Stomach smooth muscle (tissue), 2 donors: ENCODE results near the gene NPPA.
"Not testable (repeated sequence)": the region's sequence is repeated elsewhere in the genome, so short reads cannot be mapped to it uniquely, and the experiment has no call there.

Experiments
- H3K27ac ChIP-seq: one replicate; pipeline ENCODE4 v1.7.0; 2013; ENCODE audit warnings: mild to moderate bottlenecking, low read length, inconsistent platforms
- H3K27me3 ChIP-seq, 2 donors: one replicate each; pipeline ENCODE4 v1.7.0; 2013; ENCODE audit warnings: low read length in 2 of 2; ENCODE audit not compliant: insufficient read depth in 2 of 2, control insufficient read depth in 1 of 2
- H3K36me3 ChIP-seq, 2 donors: one replicate each; pipeline ENCODE4 v1.7.0; 2013; ENCODE audit warnings: low read length in 2 of 2; ENCODE audit not compliant: control insufficient read depth in 2 of 2, insufficient read depth in 2 of 2
- H3K4me1 ChIP-seq: one replicate; pipeline ENCODE4 v1.7.0; 2013; ENCODE audit warnings: low read length; ENCODE audit not compliant: control insufficient read depth, insufficient read depth
- H3K4me3 ChIP-seq, 2 donors: one replicate each; pipeline ENCODE4 v1.7.0; 2013; ENCODE audit warnings: low read length in 2 of 2
- H3K9ac ChIP-seq, 2 donors: one replicate each; pipeline ENCODE4 v1.7.0; 2013; ENCODE audit warnings: low read length in 2 of 2, mild to moderate bottlenecking in 1 of 2
- H3K9me3 ChIP-seq, 2 donors: one replicate each; pipeline ENCODE4 v1.7.0; 2013; ENCODE audit warnings: low read length in 2 of 2; ENCODE audit not compliant: control insufficient read depth in 2 of 2
- donor health status: healthy.
- donor health status: Pancreatic carcinoma.

NPPA gene

DNA sequence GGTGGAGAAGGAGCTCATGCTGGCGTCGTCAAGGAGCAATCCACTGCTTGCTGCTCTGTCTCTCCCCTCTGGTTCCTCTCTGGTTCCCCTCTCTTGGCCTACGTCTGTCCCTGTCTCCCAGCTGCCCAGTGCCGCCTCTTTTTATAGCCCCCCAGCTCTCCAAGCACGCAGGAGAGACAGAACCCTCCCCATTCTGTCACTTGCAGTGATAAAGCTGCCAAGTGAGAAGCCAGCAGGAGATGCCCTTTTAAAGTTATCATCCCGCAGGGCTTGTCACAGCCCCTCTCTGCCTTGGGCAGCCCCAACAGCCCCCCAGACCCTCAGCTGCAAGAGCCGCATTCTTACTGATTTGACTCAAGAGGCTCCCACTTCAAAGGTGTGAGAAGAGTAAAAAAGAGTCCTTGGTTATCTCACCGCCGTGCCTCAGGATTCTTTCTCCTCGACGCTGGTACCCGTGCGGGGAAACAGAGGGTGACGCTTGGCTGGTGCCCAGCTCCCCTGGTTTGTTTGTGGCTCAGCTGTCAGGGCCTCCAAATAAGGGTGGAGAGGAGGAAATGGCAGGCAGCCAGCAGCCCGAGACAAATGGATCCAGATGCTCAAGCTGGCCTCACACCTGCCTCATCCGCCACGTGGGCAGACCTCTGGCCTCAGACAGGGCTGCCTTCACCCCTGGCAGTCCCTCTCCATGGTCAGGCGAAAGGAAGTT is at the start of gene NPPA:
Gene NPPA, minus strand, starts transcription at position 117 of the 706 bp plus-strand sequence. Its CDS starts 99 bp downstream, at position 18.
- Histone ChIP-seq H3K9me3 (no peaks in the 10 kb centered on the region), H3K36me3 (peaks cover 9 to 17% of the 10 kb centered on the region in 2 donors), H3K27me3 (no peaks in the 10 kb centered on the region), H3K9ac (no peak within 1 kb of the TSS), H3K4me3 (no peak within 1 kb of the TSS), H3K4me1 (peaks cover 9% of the 10 kb centered on the region), H3K27ac (no peak within 1 kb of the TSS)

DNA sequence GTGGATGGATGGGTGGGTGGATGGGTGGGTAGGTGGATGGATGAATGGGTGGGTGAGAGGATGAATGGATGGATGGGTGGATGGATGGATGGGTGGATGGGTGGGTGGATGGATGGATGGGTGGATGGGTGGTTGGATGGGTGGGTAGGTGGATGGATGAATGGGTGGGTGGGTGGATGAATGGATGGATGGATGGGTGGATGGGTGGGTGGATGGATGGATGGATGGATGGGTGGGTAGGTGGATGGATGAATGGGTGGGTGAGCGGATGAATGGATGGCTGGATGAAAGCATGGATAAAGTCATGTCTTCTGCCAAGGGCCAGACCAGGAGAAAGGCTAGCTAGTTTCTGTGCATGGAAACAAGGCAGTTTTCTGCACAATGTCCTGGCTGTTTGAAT is 46.9 kb upstream of the NPPA start:
- not testable (repeated sequence) for H3K4me3 ChIP-seq, H3K36me3 ChIP-seq, H3K9ac ChIP-seq, H3K4me1 ChIP-seq, H3K27ac ChIP-seq, H3K9me3 ChIP-seq
- peaks cover 16 to 25% of the 10 kb centered on the region in 2 donors for H3K27me3 ChIP-seq

DNA sequence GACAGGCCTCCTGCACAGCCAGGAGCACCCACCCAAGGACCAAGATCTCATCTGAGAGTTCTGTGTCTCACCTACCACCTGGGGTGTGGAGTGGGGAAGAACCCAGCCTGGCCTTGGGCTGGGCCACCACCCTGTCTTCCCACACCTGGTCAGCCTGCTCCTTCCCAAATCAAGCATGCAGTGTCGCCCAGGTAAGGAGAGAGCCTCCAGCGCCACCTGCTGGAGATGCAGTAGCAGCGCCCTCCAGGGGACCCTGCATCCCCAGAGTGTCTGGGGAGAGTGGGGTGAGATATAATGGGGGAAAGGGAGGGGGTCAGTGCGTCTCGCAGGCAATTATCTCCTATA is 46.3 kb upstream of the NPPA start:
- no peaks in the 10 kb centered on the region for H3K4me1 ChIP-seq
- H3K9ac ChIP-seq, result no peak overlapping the region
- H3K27ac ChIP-seq, result no peak overlapping the region
- no peaks in the 10 kb centered on the region for H3K36me3 ChIP-seq
- H3K9me3 ChIP-seq, result no peaks in the 10 kb centered on the region
- H3K4me3 ChIP-seq, result no peak overlapping the region
- H3K27me3 ChIP-seq, result peaks cover 11 to 19% of the 10 kb centered on the region in 2 donors

DNA sequence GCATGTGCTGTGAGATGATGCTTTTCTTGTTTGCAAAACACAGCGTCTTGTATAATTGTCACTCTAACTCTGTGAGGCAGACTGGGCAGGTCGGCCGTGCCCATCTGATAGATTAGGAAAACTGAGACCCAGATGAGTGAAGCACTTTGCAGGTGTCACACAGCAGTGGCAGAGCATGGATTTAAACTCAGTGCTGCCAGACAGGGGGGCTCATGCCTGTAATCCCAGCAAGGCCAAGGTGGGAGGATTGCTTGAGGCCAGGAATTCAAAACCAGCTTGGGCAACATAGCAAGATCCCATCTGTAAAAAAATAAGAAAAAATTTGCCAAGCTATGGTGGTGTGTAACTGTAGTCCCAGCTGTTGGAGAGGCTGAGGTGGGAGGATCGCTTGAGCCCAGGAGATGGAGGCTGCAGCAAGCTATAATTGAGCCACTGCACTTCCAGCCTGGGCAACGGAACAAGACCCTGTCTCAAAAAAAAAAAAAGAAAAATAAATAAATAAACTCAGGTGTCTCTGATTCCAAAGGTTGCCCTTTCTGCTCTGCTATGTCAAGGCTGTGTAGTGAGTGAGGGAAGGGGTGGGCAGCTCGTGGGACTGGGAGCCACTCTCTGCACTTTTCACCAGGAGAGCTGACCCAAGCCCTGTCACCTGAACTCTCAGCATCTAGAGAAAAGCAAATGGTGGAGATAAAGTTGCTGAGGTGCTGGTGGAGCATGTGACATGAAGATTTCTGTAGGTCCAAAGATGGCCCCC is 44.0 kb upstream of the NPPA start:
- H3K4me3 ChIP-seq, result no peak overlapping the region
- H3K4me1 ChIP-seq, result no peaks in the 10 kb centered on the region
- H3K27me3 ChIP-seq, result peaks cover 5 to 10% of the 10 kb centered on the region in 2 donors
- H3K27ac ChIP-seq, result no peak overlapping the region
- no peak overlapping the region for H3K9ac ChIP-seq
- no peaks in the 10 kb centered on the region for H3K9me3 ChIP-seq
- H3K36me3 ChIP-seq, result no peaks in the 10 kb centered on the region

DNA sequence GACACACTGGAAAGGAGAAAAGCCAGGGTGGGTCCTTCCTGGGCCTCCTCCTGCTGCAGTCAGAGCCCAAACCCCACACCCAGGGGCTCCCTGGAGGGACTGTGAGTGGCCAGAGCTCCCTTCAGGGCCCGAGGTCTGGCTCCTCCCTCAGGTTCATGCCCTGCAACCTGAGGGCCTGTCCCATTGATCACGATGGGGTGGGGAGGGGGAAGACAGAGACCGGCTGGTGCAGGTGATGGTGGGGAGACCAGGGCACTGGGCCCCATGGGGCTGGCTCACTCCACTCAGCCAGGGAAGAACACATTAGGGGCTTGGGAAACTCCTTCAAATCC is 41.3 kb upstream of the NPPA start:
- Histone ChIP-seq H3K27me3 (peaks cover 0 to 4% of the 10 kb centered on the region in 2 donors), H3K4me3 (no peak overlapping the region), H3K4me1 (no peaks in the 10 kb centered on the region), H3K27ac (no peak overlapping the region), H3K9ac (no peak overlapping the region), H3K9me3 (no peaks in the 10 kb centered on the region), H3K36me3 (no peaks in the 10 kb centered on the region)

DNA sequence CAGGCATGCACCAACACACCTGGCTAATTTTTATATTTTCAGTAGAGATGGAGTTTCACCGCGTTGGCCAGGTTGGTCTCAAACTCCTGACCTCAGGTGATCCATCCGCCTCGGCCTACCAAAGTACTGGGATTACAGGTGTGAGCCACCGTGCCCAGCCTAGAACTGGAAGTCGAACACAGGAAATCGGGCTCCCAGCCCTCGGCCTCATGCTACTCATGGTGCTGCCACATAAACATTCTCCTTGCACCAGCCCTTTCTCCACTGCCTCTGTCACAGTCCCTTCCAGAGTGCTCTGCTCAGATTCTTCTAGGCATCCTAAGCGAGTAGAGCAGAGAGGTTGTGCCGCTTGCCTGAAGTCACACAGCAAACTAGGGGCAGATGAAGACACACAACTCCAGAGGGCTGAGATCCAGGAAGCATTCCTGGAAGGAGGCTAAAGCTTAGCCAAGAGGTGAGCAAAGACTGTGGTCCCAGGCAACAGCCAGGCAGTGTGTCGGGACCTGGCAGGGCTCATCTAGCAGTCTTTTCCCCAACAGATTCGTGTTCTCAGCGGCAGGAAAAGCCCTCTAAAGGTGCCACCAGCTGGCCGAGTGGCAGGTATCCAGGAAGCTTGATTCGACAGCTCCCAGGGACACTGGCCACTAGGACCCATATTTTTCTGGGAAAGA is 40.8 kb upstream of the NPPA start:
- H3K4me3 ChIP-seq, result no peak overlapping the region
- no peak overlapping the region for H3K27ac ChIP-seq
- H3K4me1 ChIP-seq, result peaks cover 2% of the 10 kb centered on the region
- no peaks in the 10 kb centered on the region for H3K9me3 ChIP-seq
- H3K9ac ChIP-seq, result no peak overlapping the region
- H3K27me3 ChIP-seq, result peaks cover 0 to 2% of the 10 kb centered on the region in 2 donors
- no peaks in the 10 kb centered on the region for H3K36me3 ChIP-seq

DNA sequence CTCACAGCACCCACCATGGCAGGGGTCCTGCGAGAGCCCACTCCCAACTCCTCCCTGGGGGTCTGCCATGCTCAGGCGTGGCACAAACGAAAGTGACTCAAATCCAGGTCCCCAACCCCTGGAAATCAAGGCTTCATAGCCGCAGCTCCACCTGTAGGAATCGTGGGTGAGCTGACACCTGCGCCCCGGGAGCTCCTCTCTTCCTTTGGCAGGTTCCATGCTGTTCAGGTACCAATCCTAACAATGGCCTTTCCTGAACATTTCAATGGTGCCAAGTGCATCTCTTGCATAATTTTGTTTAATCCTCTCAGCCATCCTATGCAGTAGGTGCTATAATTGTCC is 40.1 kb upstream of the NPPA start:
- no peak overlapping the region for H3K9ac ChIP-seq
- no peak overlapping the region for H3K27ac ChIP-seq
- H3K36me3 ChIP-seq, result no peaks in the 10 kb centered on the region
- H3K4me3 ChIP-seq, result no peak overlapping the region
- H3K9me3 ChIP-seq, result no peaks in the 10 kb centered on the region
- H3K27me3 ChIP-seq, result peaks cover 4% of the 10 kb centered on the region in 2 donors
- H3K4me1 ChIP-seq, result peaks cover 2% of the 10 kb centered on the region

DNA sequence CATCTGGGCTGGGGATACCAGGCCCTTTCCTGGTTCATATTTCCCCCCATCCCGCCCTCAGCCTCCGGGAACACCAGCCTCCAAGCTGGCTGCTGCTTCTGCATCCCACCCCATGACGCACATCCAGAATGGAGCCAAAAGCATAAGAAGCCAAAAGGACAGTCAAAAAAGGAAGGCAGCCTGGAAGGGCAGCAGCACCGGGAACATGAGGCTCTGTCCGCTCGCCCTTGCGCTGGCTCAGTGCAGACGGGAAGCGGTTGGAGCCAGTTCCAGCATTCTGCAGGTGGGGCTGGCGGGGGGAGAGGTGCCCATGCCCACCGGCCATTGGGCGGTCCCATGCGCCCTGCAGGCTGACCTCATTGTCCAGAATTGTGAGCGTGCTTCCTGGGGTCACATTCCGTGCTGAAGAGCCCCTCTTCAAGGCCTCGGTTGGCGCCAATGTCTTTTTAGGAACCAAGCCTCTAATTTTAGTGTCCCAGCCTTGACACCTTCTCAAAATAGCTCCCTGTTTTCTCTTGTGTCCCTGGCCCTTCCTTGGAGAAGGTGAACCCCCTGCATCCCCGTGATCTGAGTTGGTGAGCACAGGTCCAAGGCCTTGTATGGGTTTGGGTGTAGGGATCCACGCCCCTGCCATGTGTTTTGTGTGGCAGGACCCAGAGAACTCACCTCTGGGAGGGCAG is 39.5 kb upstream of the NPPA start:
- H3K36me3 ChIP-seq, result no peaks in the 10 kb centered on the region
- H3K4me1 ChIP-seq, result peaks cover 2% of the 10 kb centered on the region

DNA sequence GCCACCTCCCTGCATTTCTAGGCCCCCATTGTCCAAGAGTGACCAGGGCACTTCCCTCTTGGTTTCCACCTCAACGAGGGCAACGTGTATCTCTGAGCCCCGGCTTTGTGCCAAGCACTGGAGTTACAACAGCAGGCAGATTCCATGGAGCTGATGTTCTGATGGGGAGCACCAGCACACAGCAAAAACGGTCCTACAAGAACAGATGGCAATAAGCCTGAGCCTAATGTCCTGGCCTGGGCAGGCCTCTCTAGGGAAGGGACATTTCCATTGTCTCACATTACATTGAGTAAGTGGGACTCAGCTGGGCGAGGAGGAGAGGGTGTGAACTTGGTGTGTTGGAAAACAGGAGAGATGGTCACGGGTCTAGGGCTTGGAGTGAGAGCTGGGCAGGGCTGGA is 38.3 kb upstream of the NPPA start:
- no peak overlapping the region for H3K4me3 ChIP-seq
- peaks cover 2 to 4% of the 10 kb centered on the region in 2 donors for H3K27me3 ChIP-seq
- no peak overlapping the region for H3K9ac ChIP-seq
- no peaks in the 10 kb centered on the region for H3K36me3 ChIP-seq
- peaks cover 4% of the 10 kb centered on the region for H3K4me1 ChIP-seq
- no peak overlapping the region for H3K27ac ChIP-seq
- H3K9me3 ChIP-seq, result no peaks in the 10 kb centered on the region

More for the DNA sequence above, 39.5 kb upstream of the NPPA start:
- Histone ChIP-seq H3K4me3 (no peak overlapping the region), H3K9me3 (no peaks in the 10 kb centered on the region), H3K9ac (no peak overlapping the region), H3K27ac (no peak overlapping the region), H3K27me3 (peaks cover 2 to 4% of the 10 kb centered on the region in 2 donors)

DNA sequence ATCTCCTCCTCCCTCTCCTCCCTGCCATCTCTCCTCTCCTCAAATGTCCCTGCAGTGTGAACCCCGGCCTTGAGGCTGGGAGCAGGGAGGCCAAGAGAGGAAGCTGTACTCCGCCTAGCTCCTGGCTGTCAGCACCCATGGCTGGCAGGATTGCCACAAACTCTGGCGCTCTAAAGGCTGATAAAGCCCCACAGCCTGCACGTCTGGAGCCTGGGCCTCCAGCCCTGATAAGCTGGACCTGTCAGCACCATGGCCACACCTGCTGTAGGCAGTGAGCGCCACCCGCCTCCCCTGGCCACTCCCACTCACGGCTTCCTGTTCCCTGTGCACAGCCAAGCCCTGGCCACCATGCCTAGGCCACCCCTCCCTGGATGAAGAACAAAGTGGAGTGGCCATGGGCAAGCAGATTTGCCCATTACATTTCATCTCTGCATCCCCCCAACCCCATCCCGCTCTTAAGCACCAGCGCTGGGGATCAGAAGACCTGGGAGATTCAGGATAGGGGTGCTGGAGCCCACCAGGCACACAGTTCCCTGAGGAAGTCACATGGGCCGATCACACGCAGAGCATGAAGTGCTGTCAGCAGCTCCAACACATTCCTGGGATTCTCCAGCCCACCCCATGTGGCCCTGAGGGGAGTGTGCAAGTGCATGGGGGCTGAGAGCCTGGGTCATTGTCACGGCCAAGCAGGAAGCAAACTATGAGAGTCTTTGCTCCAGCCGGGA is 35.4 kb upstream of the NPPA start:
- peaks cover 11% of the 10 kb centered on the region for H3K4me1 ChIP-seq
- peaks cover 2 to 17% of the 10 kb centered on the region in 2 donors for H3K27me3 ChIP-seq
- H3K27ac ChIP-seq, result no peak overlapping the region
- H3K9ac ChIP-seq, result no peak overlapping the region
- no peak overlapping the region for H3K4me3 ChIP-seq
- H3K36me3 ChIP-seq, result no peaks in the 10 kb centered on the region
- H3K9me3 ChIP-seq, result no peaks in the 10 kb centered on the region
